Neuronal stem cell (in vitro differentiated cells): Measurements from ENCODE around the gene CHST8.
A peak's percentile ranks its signal among the peaks of the same experiment; 100 is the strongest.

Source experiments
- DNase-seq: peaks from one replicate; pipeline ENCODE4 v3.0.0-alpha.2; 2013; ENCODE audit warnings: low spot score
- H2AFZ ChIP-seq: one replicate; pipeline ENCODE4 v1.6.1; 2013; ENCODE audit warnings: mild to moderate bottlenecking, low read length, inconsistent platforms
- H2AK5ac ChIP-seq: 2 replicates; pipeline ENCODE4 v1.6.1; 2013; ENCODE audit warnings: low read depth, mild to moderate bottlenecking, inconsistent platforms, low read length, moderate library complexity, mixed read lengths
- H2BK120ac ChIP-seq: 2 replicates; pipeline ENCODE4 v1.6.1; 2013; ENCODE audit warnings: low read depth, mild to moderate bottlenecking, inconsistent platforms, low read length, moderate library complexity, mixed read lengths
- H2BK12ac ChIP-seq: one replicate; pipeline ENCODE4 v1.6.1; 2013; ENCODE audit warnings: low read length, inconsistent platforms
- H2BK15ac ChIP-seq: 2 replicates; pipeline ENCODE4 v1.6.1; 2013; ENCODE audit warnings: mild to moderate bottlenecking, low read length, inconsistent platforms, mixed read lengths
- H2BK5ac ChIP-seq: one replicate; pipeline ENCODE4 v1.6.1; 2013; ENCODE audit warnings: inconsistent platforms, mild to moderate bottlenecking, low read length, moderate library complexity
- H3K14ac ChIP-seq: one replicate; pipeline ENCODE4 v1.6.1; 2013; ENCODE audit warnings: low read length, inconsistent platforms
- H3K18ac ChIP-seq: 2 replicates; pipeline ENCODE4 v1.6.1; 2013; ENCODE audit warnings: low read length, inconsistent platforms
- H3K23ac ChIP-seq: 2 replicates; pipeline ENCODE4 v1.6.1; 2013; ENCODE audit warnings: low read depth, mild to moderate bottlenecking, mixed read lengths, low read length, inconsistent platforms; ENCODE audit not compliant: poor library complexity
- H3K27ac ChIP-seq: replicated peaks from 3 replicates; pipeline ENCODE4 v1.5.1; 2013; ENCODE audit warnings: low read length, inconsistent platforms
- H3K27me3 ChIP-seq, 3 experiments: 2 replicates each; pipeline ENCODE4 v1.6.1; 2013; ENCODE audit warnings: low read length in 3 of 3, mild to moderate bottlenecking in 2 of 3, inconsistent platforms in 1 of 3, low read depth in 1 of 3, mixed read lengths in 1 of 3, moderate library complexity in 1 of 3; ENCODE audit not compliant: control insufficient read depth in 3 of 3, insufficient read depth in 3 of 3
- H3K36me3 ChIP-seq, 2 donors: replicated peaks in 1 of 2; 2 replicates each; pipeline ENCODE4 v1.6.1; 2013; ENCODE audit warnings: low read length in 2 of 2; ENCODE audit not compliant: control insufficient read depth in 2 of 2, insufficient read depth in 2 of 2
- H3K4ac ChIP-seq: 2 replicates; pipeline ENCODE4 v1.6.1; 2013; ENCODE audit warnings: inconsistent platforms, mild to moderate bottlenecking, low read length, moderate library complexity
- H3K4me1 ChIP-seq, 2 donors: 1 replicate in 1 of 2; 2 replicates in 1 of 2; pipeline ENCODE4 v1.6.1; 2013; ENCODE audit warnings: low read length in 2 of 2, low read depth in 1 of 2; ENCODE audit not compliant: control insufficient read depth in 2 of 2, insufficient read depth in 1 of 2
- H3K4me2 ChIP-seq: one replicate; pipeline ENCODE4 v1.6.1; 2013; ENCODE audit warnings: mild to moderate bottlenecking, low read length, inconsistent platforms; ENCODE audit not compliant: insufficient read depth, poor library complexity, severe bottlenecking
- H3K4me3 ChIP-seq, 2 donors: 2 replicates each; pipeline ENCODE4 v1.5.1; 2013; ENCODE audit warnings: low read length in 2 of 2, mild to moderate bottlenecking in 2 of 2, inconsistent platforms in 1 of 2, moderate library complexity in 1 of 2
- H3K79me1 ChIP-seq: one replicate; pipeline ENCODE4 v1.6.1; 2013; ENCODE audit warnings: low read depth, mild to moderate bottlenecking, inconsistent platforms, low read length, moderate library complexity
- H3K9ac ChIP-seq: one replicate; pipeline ENCODE4 v1.6.1; 2013; ENCODE audit warnings: mild to moderate bottlenecking, low read depth, low read length, inconsistent platforms; ENCODE audit not compliant: poor library complexity
- H3K9me3 ChIP-seq, 2 donors: replicated peaks in 1 of 2; 2 replicates each; pipeline versions ENCODE3 to v1.6.1; 2013; ENCODE audit warnings: low read length in 2 of 2, mild to moderate bottlenecking in 2 of 2, inconsistent platforms in 1 of 2, low read depth in 1 of 2, mixed read lengths in 1 of 2, moderate library complexity in 1 of 2; ENCODE audit not compliant: control insufficient read depth in 2 of 2, insufficient read depth in 1 of 2
- H4K8ac ChIP-seq: one replicate; pipeline ENCODE4 v1.6.1; 2013; ENCODE audit warnings: low read depth, mild to moderate bottlenecking, inconsistent platforms, low read length, moderate library complexity
- H4K91ac ChIP-seq: one replicate; pipeline ENCODE4 v1.6.1; 2013; ENCODE audit warnings: low read length, low read depth, mild to moderate bottlenecking, inconsistent platforms; ENCODE audit not compliant: poor library complexity
- WGBS, 2 donors: extraction: QIAGEN DNeasy Blood & Tissue Kit; methylation state at CpG; one replicate each; pipeline ENCODE4 v1.1.7; 2013; ENCODE audit warnings: missing lambda C conversion rate in 2 of 2, mixed read lengths in 1 of 2; ENCODE audit not compliant: insufficient read length in 2 of 2, insufficient replicate concordance in 1 of 2; ENCODE audit errors: extremely low coverage in 2 of 2; 5-methylcytosine and 5-hydroxymethylcytosine counted together

Gene CHST8

DNA sequence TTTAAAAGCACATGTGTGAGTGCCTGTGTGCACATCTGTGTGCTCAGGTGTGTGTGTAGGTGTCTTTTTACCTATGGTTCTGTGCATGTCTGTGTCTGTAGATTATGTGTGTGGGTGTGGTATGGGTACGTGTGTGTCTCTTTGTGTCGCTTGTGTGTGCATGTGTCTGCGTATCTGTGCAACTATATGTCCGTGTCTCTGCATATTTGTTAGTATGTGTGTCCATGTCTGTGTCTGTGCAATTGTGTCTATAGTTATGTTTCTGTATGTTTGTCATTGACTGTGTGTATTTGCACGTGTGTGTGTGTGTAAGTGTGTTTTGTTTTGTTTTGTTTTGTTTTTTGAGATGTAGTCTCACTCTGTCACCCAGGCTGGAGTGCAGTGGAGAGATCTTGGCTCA lies 167.6 kb downstream of the CHST8 start:
- no peak overlapping the region for H3K18ac ChIP-seq

GRCh38 chr19:33794683-33795369 lies 173.1 kb downstream of the CHST8 start:
- Histone ChIP-seq H2BK15ac (peak overlapping the region; percentile 74), H3K4me1 (peaks cover 10 to 15% of the 10 kb centered on the region in 2 donors), H3K9ac (peak overlapping the region; percentile 21), H2AFZ (peak overlapping the region; percentile 91), H2BK5ac (no peak overlapping the region), H3K18ac (peak overlapping the region; percentile 90), H2BK12ac (no peak overlapping the region), H3K27ac (peak overlapping the region; percentile 97), H2AK5ac (peak overlapping the region; percentile 63), H3K4ac (no peak overlapping the region), H3K36me3 (peaks cover 2 to 14% of the 10 kb centered on the region in 2 donors), H4K8ac (no peak overlapping the region), H3K9me3 (no peaks in the 10 kb centered on the region), H2BK120ac (no peak overlapping the region), H3K14ac (no peak overlapping the region), H4K91ac (no peak overlapping the region), H3K79me1 (peaks cover 2% of the 10 kb centered on the region), H3K4me2 (peak overlapping the region; percentile 82), H3K23ac (peak overlapping the region; percentile 93), H3K4me3 (peak overlapping the region; percentile 72), H3K27me3 (peaks cover 0 to 4% (median 0%) of the 10 kb centered on the region in 3 experiments)
- DNase-seq: peak; percentile 26
- no CpG with 5 or more reads among the region's 32 CpGs for WGBS, 2 donors

More for the DNA sequence above, 167.6 kb downstream of the CHST8 start:
- no peak overlapping the region for H2BK120ac ChIP-seq
- no peak overlapping the region for H3K4me2 ChIP-seq
- no peak overlapping the region for H4K91ac ChIP-seq
- no peak overlapping the region for H4K8ac ChIP-seq
- H3K27ac ChIP-seq: no peak overlapping the region
- H2AFZ ChIP-seq: no peak overlapping the region
- H3K4me1 ChIP-seq: peaks cover 4% of the 10 kb centered on the region in 2 donors
- no peak overlapping the region for H3K23ac ChIP-seq
- no peak overlapping the region for H3K4me3 ChIP-seq
- H2BK5ac ChIP-seq: no peak overlapping the region
- DNase-seq: no peak
- H3K9ac ChIP-seq: no peak overlapping the region
- H3K79me1 ChIP-seq: no peaks in the 10 kb centered on the region
- H3K14ac ChIP-seq: no peak overlapping the region
- no peaks in the 10 kb centered on the region for H3K36me3 ChIP-seq
- no peak overlapping the region for H2BK15ac ChIP-seq
- no peak overlapping the region for H2BK12ac ChIP-seq
- H3K4ac ChIP-seq: no peak overlapping the region
- peaks cover 0 to 29% (median 0%) of the 10 kb centered on the region in 3 experiments for H3K27me3 ChIP-seq
- no peak overlapping the region for H2AK5ac ChIP-seq
- H3K9me3 ChIP-seq: no peaks in the 10 kb centered on the region
- WGBS, 2 donors: no CpG with 5 or more reads among the region's 5 CpGs

DNA sequence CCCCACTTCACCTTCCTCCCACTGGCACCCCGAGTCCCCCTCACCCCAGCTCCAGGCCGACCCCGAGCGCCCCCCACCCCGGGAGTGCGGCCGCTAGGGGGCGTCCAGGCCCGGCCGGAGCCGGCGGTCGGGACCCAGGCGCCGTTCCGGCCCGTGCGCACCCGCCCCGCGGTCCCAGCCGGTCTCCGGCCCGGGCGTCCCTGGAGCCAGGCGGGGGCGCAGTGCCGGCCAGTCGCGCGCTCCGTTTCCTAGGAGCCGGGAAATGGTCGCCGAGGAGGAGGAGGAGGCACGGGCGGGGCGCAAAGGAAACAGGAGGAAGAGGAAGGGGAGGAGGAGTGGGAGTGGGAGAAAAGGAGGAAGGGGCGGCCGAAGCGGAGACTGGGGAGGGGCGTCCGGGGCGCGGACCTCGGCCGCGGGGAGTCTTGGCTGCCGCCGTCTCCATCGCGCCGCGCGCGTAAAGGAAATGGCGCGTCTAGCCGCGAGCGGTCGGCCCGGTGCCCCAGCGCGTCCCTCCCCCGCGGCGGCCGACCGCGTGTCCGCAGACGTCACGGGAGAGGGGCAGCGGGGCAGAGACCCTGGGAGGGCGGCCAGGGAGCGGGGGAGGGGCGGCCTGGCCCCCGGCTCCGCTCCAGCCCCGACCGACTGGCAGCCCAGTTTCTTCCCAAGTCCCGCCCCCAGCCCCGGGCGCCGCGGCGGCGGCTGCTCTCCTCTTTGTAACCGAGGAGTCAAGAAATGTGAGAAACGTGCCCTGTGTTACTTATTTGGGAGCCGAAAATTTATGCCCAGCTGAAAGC lies 173.8 kb downstream of the CHST8 start:
- H3K4me1 ChIP-seq: peaks cover 10 to 15% of the 10 kb centered on the region in 2 donors
- H2AK5ac ChIP-seq: no peak overlapping the region
- H3K27ac ChIP-seq: peak overlapping the region; percentile 97
- no peak overlapping the region for H4K91ac ChIP-seq
- peak overlapping the region; percentile 93 for H3K23ac ChIP-seq
- H3K9me3 ChIP-seq: no peaks in the 10 kb centered on the region
- H3K36me3 ChIP-seq: peaks cover 7 to 21% of the 10 kb centered on the region in 2 donors
- H2BK12ac ChIP-seq: no peak overlapping the region
- peak overlapping the region; percentile 72 to 89 for H3K4me3 ChIP-seq
- no CpG with 5 or more reads among the region's 92 CpGs for WGBS, 2 donors
- DNase-seq: peak; percentile 88
- H2BK120ac ChIP-seq: peak overlapping the region; percentile 67
- H3K4me2 ChIP-seq: peak overlapping the region; percentile 82
- no peak overlapping the region for H3K4ac ChIP-seq
- peaks cover 3% of the 10 kb centered on the region for H3K79me1 ChIP-seq
- H3K18ac ChIP-seq: peak overlapping the region; percentile 93
- H3K9ac ChIP-seq: peak overlapping the region; percentile 95
- H2AFZ ChIP-seq: peak overlapping the region; percentile 91
- peaks cover 0 to 4% (median 0%) of the 10 kb centered on the region in 3 experiments for H3K27me3 ChIP-seq
- H4K8ac ChIP-seq: no peak overlapping the region
- peak overlapping the region; percentile 72 for H2BK15ac ChIP-seq
- H2BK5ac ChIP-seq: peak overlapping the region; percentile 98
- no peak overlapping the region for H3K14ac ChIP-seq
